Measurements from ENCODE around the gene ISG15. TPM values are rescaled to one million over a fixed set of nuclear protein-coding genes. Genes with fewer than 3 reads are reported as not detected.
A peak's percentile ranks its signal among the peaks of the same experiment; 100 is the strongest.
"Not testable (repeated sequence)": the region's sequence is repeated elsewhere in the genome, so short reads cannot be mapped to it uniquely, and the experiment has no call there.

ISG15 gene
- total RNA-seq, 2 donors from 2014 or later = 81.0 to 197 TPM

- no peak for DNase-seq
- no peak overlapping the region for H3K27ac Mint-ChIP-seq
- H3K36me3 Mint-ChIP-seq (ENCODE audit: insufficient read depth in 2 of 2) = no peaks in the 10 kb centered on the region
- H3K27me3 Mint-ChIP-seq (ENCODE audit: low read depth) = peaks cover 7% of the 10 kb centered on the region
- no peak overlapping the region for H3K4me3 Mint-ChIP-seq
- H3K4me1 Mint-ChIP-seq (ENCODE audit: low read depth) = peaks cover 5% of the 10 kb centered on the region
- ATAC-seq (replicated peaks in 1 of 2) = no peak
- H3K9me3 Mint-ChIP-seq = no peaks in the 10 kb centered on the region
These were observed 11.7 kb downstream of the ISG15 start for GRCh38 chr1:1024771-1025699.

- no peak for ATAC-seq (replicated peaks in 1 of 2)
- Mint-ChIP-seq H3K27me3 (ENCODE audit: low read depth) (peaks cover 7% of the 10 kb centered on the region), H3K36me3 (ENCODE audit: insufficient read depth in 2 of 2) (no peaks in the 10 kb centered on the region), H3K4me1 (ENCODE audit: low read depth) (peaks cover 5% of the 10 kb centered on the region), H3K9me3 (no peaks in the 10 kb centered on the region), H3K27ac (no peak overlapping the region), H3K4me3 (no peak overlapping the region)
- no peak for DNase-seq
These were observed 12.4 kb downstream of the ISG15 start for GRCh38 chr1:1025730-1026129.

GRCh38 chr1:1026599-1027413 lies 13.5 kb downstream of the ISG15 start:
- no peak for ATAC-seq (replicated peaks in 1 of 2)

GRCh38 chr1:1027791-1028190 lies 14.5 kb downstream of the ISG15 start:
- H3K9me3 Mint-ChIP-seq = no peaks in the 10 kb centered on the region
- no peak for ATAC-seq (replicated peaks in 1 of 2)
- DNase-seq = no peak
- H3K36me3 Mint-ChIP-seq (ENCODE audit: insufficient read depth in 2 of 2) = no peaks in the 10 kb centered on the region
- no peak overlapping the region for H3K27ac Mint-ChIP-seq
- H3K4me1 Mint-ChIP-seq (ENCODE audit: low read depth) = peaks cover 10% of the 10 kb centered on the region
- no peak overlapping the region for H3K4me3 Mint-ChIP-seq
- peaks cover 6% of the 10 kb centered on the region for H3K27me3 Mint-ChIP-seq (ENCODE audit: low read depth)

More at GRCh38 chr1:1026599-1027413, 13.5 kb downstream of the ISG15 start:
- Mint-ChIP-seq H3K4me3 (no peak overlapping the region), H3K9me3 (no peaks in the 10 kb centered on the region), H3K4me1 (ENCODE audit: low read depth) (peaks cover 5% of the 10 kb centered on the region), H3K27ac (no peak overlapping the region), H3K36me3 (ENCODE audit: insufficient read depth in 2 of 2) (no peaks in the 10 kb centered on the region), H3K27me3 (ENCODE audit: low read depth) (peaks cover 7% of the 10 kb centered on the region)
- DNase-seq = no peak

- H3K9me3 Mint-ChIP-seq; H3K27ac Mint-ChIP-seq; H3K4me3 Mint-ChIP-seq; H3K36me3 Mint-ChIP-seq (ENCODE audit: insufficient read depth in 2 of 2); ATAC-seq (replicated peaks in 1 of 2); DNase-seq; H3K4me1 Mint-ChIP-seq (ENCODE audit: low read depth); H3K27me3 Mint-ChIP-seq (ENCODE audit: low read depth): not testable (repeated sequence)
These were observed 17.8 kb downstream of the ISG15 start for GRCh38 chr1:1030867-1031658.

GRCh38 chr1:1031659-1032235 lies 18.4 kb downstream of the ISG15 start:
- ATAC-seq (replicated peaks in 1 of 2) (no peak), DNase-seq (no peak)
- H3K4me1 Mint-ChIP-seq (ENCODE audit: low read depth) = peaks cover 11% of the 10 kb centered on the region
- peak overlapping the region in 1 of 2 donors; percentile 81 for H3K4me3 Mint-ChIP-seq
- H3K9me3 Mint-ChIP-seq = no peaks in the 10 kb centered on the region
- peaks cover 0 to 1% of the 10 kb centered on the region in 2 donors for H3K36me3 Mint-ChIP-seq (ENCODE audit: insufficient read depth in 2 of 2)
- no peaks in the 10 kb centered on the region for H3K27me3 Mint-ChIP-seq (ENCODE audit: low read depth)
- no peak overlapping the region for H3K27ac Mint-ChIP-seq

- H3K4me3 Mint-ChIP-seq = peak overlapping the region; percentile 44 to 81
- H3K27me3 Mint-ChIP-seq (ENCODE audit: low read depth) = no peaks in the 10 kb centered on the region
- H3K27ac Mint-ChIP-seq = no peak overlapping the region
- ATAC-seq (replicated peaks in 1 of 2) (peak in 1 of 2 donors; percentile 8), DNase-seq (peak in 1 of 2 donors; percentile 39)
- peaks cover 14% of the 10 kb centered on the region for H3K4me1 Mint-ChIP-seq (ENCODE audit: low read depth)
- peaks cover 0 to 1% of the 10 kb centered on the region in 2 donors for H3K36me3 Mint-ChIP-seq (ENCODE audit: insufficient read depth in 2 of 2)
- no peaks in the 10 kb centered on the region for H3K9me3 Mint-ChIP-seq
These were observed 19.1 kb downstream of the ISG15 start for GRCh38 chr1:1032424-1032823.

- H3K36me3 Mint-ChIP-seq (ENCODE audit: insufficient read depth in 2 of 2) = peaks cover 0 to 1% of the 10 kb centered on the region in 2 donors
- ATAC-seq (replicated peaks in 1 of 2) (peak; percentile 92 to 95), DNase-seq (peak; percentile 95 to 97)
- no peaks in the 10 kb centered on the region for H3K27me3 Mint-ChIP-seq (ENCODE audit: low read depth)
- H3K4me1 Mint-ChIP-seq (ENCODE audit: low read depth) = peaks cover 14% of the 10 kb centered on the region
- peak overlapping the region; percentile 62 to 82 for H3K4me3 Mint-ChIP-seq
- H3K27ac Mint-ChIP-seq = no peak overlapping the region
- H3K9me3 Mint-ChIP-seq = no peaks in the 10 kb centered on the region
These were observed 19.8 kb downstream of the ISG15 start for GRCh38 chr1:1033009-1033587.

- ATAC-seq (replicated peaks in 1 of 2) (peak; percentile 19 to 20), DNase-seq (peak in 1 of 2 donors; percentile 42)
- Mint-ChIP-seq H3K4me1 (ENCODE audit: low read depth) (peaks cover 21% of the 10 kb centered on the region), H3K27me3 (ENCODE audit: low read depth) (peaks cover 6% of the 10 kb centered on the region), H3K9me3 (no peaks in the 10 kb centered on the region), H3K36me3 (ENCODE audit: insufficient read depth in 2 of 2) (peaks cover 0 to 1% of the 10 kb centered on the region in 2 donors), H3K4me3 (peak overlapping the region; percentile 82 to 83), H3K27ac (no peak overlapping the region)
These were observed 20.6 kb downstream of the ISG15 start for GRCh38 chr1:1033731-1034438.

GRCh38 chr1:1034439-1034781 lies 21.1 kb downstream of the ISG15 start:
- H3K4me3 Mint-ChIP-seq = peak overlapping the region; percentile 82 to 83

GRCh38 chr1:1035291-1035943 lies 22.1 kb downstream of the ISG15 start:
- peak overlapping the region; percentile 18 to 21 for H3K4me3 Mint-ChIP-seq

More at GRCh38 chr1:1034439-1034781, 21.1 kb downstream of the ISG15 start:
- Mint-ChIP-seq H3K27ac (no peak overlapping the region), H3K4me1 (ENCODE audit: low read depth) (peaks cover 26% of the 10 kb centered on the region), H3K9me3 (no peaks in the 10 kb centered on the region), H3K27me3 (ENCODE audit: low read depth) (peaks cover 11% of the 10 kb centered on the region), H3K36me3 (ENCODE audit: insufficient read depth in 2 of 2) (peaks cover 0 to 1% of the 10 kb centered on the region in 2 donors)
- DNase-seq (peak in 1 of 2 donors; percentile 34), ATAC-seq (replicated peaks in 1 of 2) (no peak)

More at GRCh38 chr1:1035291-1035943, 22.1 kb downstream of the ISG15 start:
- no peak overlapping the region for H3K27ac Mint-ChIP-seq
- H3K9me3 Mint-ChIP-seq = no peaks in the 10 kb centered on the region
- peaks cover 16% of the 10 kb centered on the region for H3K27me3 Mint-ChIP-seq (ENCODE audit: low read depth)
- DNase-seq (no peak), ATAC-seq (replicated peaks in 1 of 2) (no peak)
- peaks cover 0 to 1% of the 10 kb centered on the region in 2 donors for H3K36me3 Mint-ChIP-seq (ENCODE audit: insufficient read depth in 2 of 2)
- peaks cover 32% of the 10 kb centered on the region for H3K4me1 Mint-ChIP-seq (ENCODE audit: low read depth)
